ACC112 (cell line): ENCODE data around the gene ARHGEF6.

Experiments
- H2AFZ ChIP-seq: fragments of 200-600 bp; sonication (generic); one replicate; pipeline ENCODE4 v1.6.0; 2017; ENCODE audit warnings: antibody characterized with exemption, low read length; ENCODE audit not compliant: unreplicated experiment
- H3K27ac ChIP-seq: fragments of 200-600 bp; sonication (generic); 2 replicates; pipeline ENCODE4 v1.5.1; 2014; ENCODE audit warnings: low read depth, mild to moderate bottlenecking, antibody characterized with exemption, low read length, moderate library complexity
- H3K27me3 ChIP-seq: fragments of 200-600 bp; sonication (generic); 2 replicates; pipeline ENCODE4 v1.6.1; 2014; ENCODE audit warnings: mild to moderate bottlenecking, antibody characterized with exemption, low read length, moderate library complexity, mixed read lengths; ENCODE audit not compliant: insufficient read depth
- H3K36me3 ChIP-seq: fragments of 200-600 bp; sonication (generic); 2 replicates; pipeline ENCODE4 v1.6.1; 2016; ENCODE audit warnings: mild to moderate bottlenecking, antibody characterized with exemption, low read length, moderate library complexity, mixed read lengths; ENCODE audit not compliant: insufficient read depth
- H3K4me1 ChIP-seq: fragments of 200-600 bp; sonication (generic); one replicate; pipeline ENCODE4 v1.6.1; 2016; ENCODE audit warnings: low read length, mixed read lengths; ENCODE audit not compliant: insufficient read depth, unreplicated experiment, control insufficient read depth
- H3K4me3 ChIP-seq: fragments of 200-600 bp; sonication (generic); 2 replicates; pipeline ENCODE4 v1.5.1; 2014; ENCODE audit warnings: mild to moderate bottlenecking, low read depth, low read length
- H3K79me2 ChIP-seq: fragments of 200-600 bp; sonication (generic); one replicate; pipeline ENCODE4 v1.6.0; 2016; ENCODE audit warnings: low read length; ENCODE audit not compliant: control insufficient read depth, unreplicated experiment, insufficient read depth

Gene ARHGEF6

GRCh38 chrX:136692271-136692670 lies 88.5 kb downstream of the ARHGEF6 start:
- peaks cover 8% of the 10 kb centered on the region for H3K4me1 ChIP-seq
- no peak overlapping the region for H2AFZ ChIP-seq
- no peak overlapping the region for H3K4me3 ChIP-seq
- H3K27ac ChIP-seq: no peak overlapping the region
- no peaks in the 10 kb centered on the region for H3K27me3 ChIP-seq
- no peaks in the 10 kb centered on the region for H3K79me2 ChIP-seq
- H3K36me3 ChIP-seq: no peaks in the 10 kb centered on the region

GRCh38 chrX:136691028-136691809 lies 89.5 kb downstream of the ARHGEF6 start:
- no peak overlapping the region for H3K4me3 ChIP-seq
- peaks cover 8% of the 10 kb centered on the region for H3K4me1 ChIP-seq
- no peak overlapping the region for H2AFZ ChIP-seq
- no peaks in the 10 kb centered on the region for H3K79me2 ChIP-seq
- no peaks in the 10 kb centered on the region for H3K36me3 ChIP-seq
- no peak overlapping the region for H3K27ac ChIP-seq
- no peaks in the 10 kb centered on the region for H3K27me3 ChIP-seq

- no peaks in the 10 kb centered on the region for H3K79me2 ChIP-seq
- no peak overlapping the region for H3K27ac ChIP-seq
- H2AFZ ChIP-seq: no peak overlapping the region
- H3K4me1 ChIP-seq: peaks cover 8% of the 10 kb centered on the region
- no peak overlapping the region for H3K4me3 ChIP-seq
- H3K36me3 ChIP-seq: no peaks in the 10 kb centered on the region
- no peaks in the 10 kb centered on the region for H3K27me3 ChIP-seq
These were observed 91.3 kb downstream of the ARHGEF6 start for GRCh38 chrX:136689436-136689835.

GRCh38 chrX:136687457-136687856 lies 93.3 kb downstream of the ARHGEF6 start:
- H3K36me3 ChIP-seq: no peaks in the 10 kb centered on the region
- H3K4me1 ChIP-seq: peaks cover 8% of the 10 kb centered on the region
- no peaks in the 10 kb centered on the region for H3K27me3 ChIP-seq
- H2AFZ ChIP-seq: no peak overlapping the region
- no peak overlapping the region for H3K27ac ChIP-seq
- no peak overlapping the region for H3K4me3 ChIP-seq
- no peaks in the 10 kb centered on the region for H3K79me2 ChIP-seq

- H3K27me3 ChIP-seq: no peaks in the 10 kb centered on the region
These were observed 96.6 kb downstream of the ARHGEF6 start for GRCh38 chrX:136684120-136684519.

GRCh38 chrX:136679531-136679930 lies 101.2 kb downstream of the ARHGEF6 start:
- no peak overlapping the region for H3K4me3 ChIP-seq
- no peak overlapping the region for H3K27ac ChIP-seq
- H3K27me3 ChIP-seq: no peaks in the 10 kb centered on the region
- no peaks in the 10 kb centered on the region for H3K79me2 ChIP-seq
- no peak overlapping the region for H2AFZ ChIP-seq
- H3K4me1 ChIP-seq: no peaks in the 10 kb centered on the region
- no peaks in the 10 kb centered on the region for H3K36me3 ChIP-seq

More at GRCh38 chrX:136684120-136684519, 96.6 kb downstream of the ARHGEF6 start:
- Histone ChIP-seq H3K36me3 (no peaks in the 10 kb centered on the region), H3K4me3 (no peak overlapping the region), H3K4me1 (no peaks in the 10 kb centered on the region), H3K27ac (no peak overlapping the region), H2AFZ (no peak overlapping the region), H3K79me2 (no peaks in the 10 kb centered on the region)

- Histone ChIP-seq H3K27ac (no peak overlapping the region), H3K36me3 (no peaks in the 10 kb centered on the region), H3K4me1 (no peaks in the 10 kb centered on the region), H3K4me3 (no peak overlapping the region), H2AFZ (no peak overlapping the region), H3K27me3 (no peaks in the 10 kb centered on the region), H3K79me2 (no peaks in the 10 kb centered on the region)
These were observed 106.3 kb downstream of the ARHGEF6 start for GRCh38 chrX:136674270-136674985.

GRCh38 chrX:136671006-136671610 lies 109.6 kb downstream of the ARHGEF6 start:
- H3K4me3 ChIP-seq: no peak overlapping the region
- H3K27ac ChIP-seq: no peak overlapping the region
- no peaks in the 10 kb centered on the region for H3K4me1 ChIP-seq
- H3K79me2 ChIP-seq: no peaks in the 10 kb centered on the region
- no peak overlapping the region for H2AFZ ChIP-seq
- H3K27me3 ChIP-seq: no peaks in the 10 kb centered on the region
- no peaks in the 10 kb centered on the region for H3K36me3 ChIP-seq

- Histone ChIP-seq H3K27me3 (no peaks in the 10 kb centered on the region), H3K4me1 (no peaks in the 10 kb centered on the region), H2AFZ (no peak overlapping the region), H3K79me2 (no peaks in the 10 kb centered on the region), H3K27ac (no peak overlapping the region), H3K4me3 (no peak overlapping the region), H3K36me3 (no peaks in the 10 kb centered on the region)
These were observed 113.1 kb downstream of the ARHGEF6 start for GRCh38 chrX:136667446-136668168.

- H3K36me3 ChIP-seq: no peaks in the 10 kb centered on the region
These were observed 114.6 kb downstream of the ARHGEF6 start for GRCh38 chrX:136666088-136666487.

More at GRCh38 chrX:136666088-136666487, 114.6 kb downstream of the ARHGEF6 start:
- H3K27me3 ChIP-seq: no peaks in the 10 kb centered on the region
- no peaks in the 10 kb centered on the region for H3K4me1 ChIP-seq
- no peak overlapping the region for H2AFZ ChIP-seq
- H3K27ac ChIP-seq: no peak overlapping the region
- no peaks in the 10 kb centered on the region for H3K79me2 ChIP-seq
- H3K4me3 ChIP-seq: no peak overlapping the region
